ENCODE measurements around the gene TPRG1L. TPM values are rescaled to one million over a fixed set of nuclear protein-coding genes. Genes with fewer than 3 reads are reported as not detected.

The TPRG1L gene
- total and polyA plus RNA-seq, 2 experiments from 2014 or later, result 6.2 to 20.3 TPM

GRCh38 chr1:3585940-3586568, 38.8 kb upstream of the TPRG1L start (continued):
- TF ChIP-seq ZNF462 (CRISPR knock-in tag; IDR thresholded peaks at IDR 0.05), result no peak

GRCh38 chr1:3586986-3587759, 37.6 kb upstream of the TPRG1L start:
- H3K27me3 ChIP-seq (ENCODE audit: insufficient read depth), result no peaks in the 10 kb centered on the region
- Mint-ChIP-seq H3K9me3 (no peaks in the 10 kb centered on the region), H3K27ac (no peak overlapping the region), H3K4me1 (peaks cover 17% of the 10 kb centered on the region), H3K27me3 (ENCODE audit: insufficient read depth, low read depth, poor library complexity) (peaks cover 5% of the 10 kb centered on the region), H3K4me3 (no peak overlapping the region), H3K36me3 (ENCODE audit: low read depth) (no peaks in the 10 kb centered on the region; the same call in 2 of the 3 replicates)
- H2AFZ ChIP-seq, result no peak overlapping the region
- H3K9me2 ChIP-seq (ENCODE audit: insufficient read depth), result no peaks in the 10 kb centered on the region
- H3K36me3 ChIP-seq (ENCODE audit: insufficient read depth), result no peaks in the 10 kb centered on the region
- H4K20me1 ChIP-seq (replicated peaks; ENCODE audit: insufficient read depth), result no peaks in the 10 kb centered on the region
- no peak for DNase-seq (ENCODE audit: low spot score)
- ATAC-seq, result no peak
- no peak overlapping the region for H3K27ac ChIP-seq (ENCODE audit: low read depth)
- H3K4me2 ChIP-seq, result no peak overlapping the region
- TF ChIP-seq ZNF114 (CRISPR knock-in tag; IDR thresholded peaks at IDR 0.05) (no peak), STAT1 (IDR thresholded peaks at IDR 0.05; ENCODE audit: unreplicated experiment) (no peak), POLR2AphosphoS5 (IDR thresholded peaks at IDR 0.05; ENCODE audit: low read depth) (no peak)
- no peaks in the 10 kb centered on the region for H3K4me1 ChIP-seq (ENCODE audit: insufficient read depth)
- no peak overlapping the region for H3K4me3 ChIP-seq
- H3K79me2 ChIP-seq (replicated peaks; ENCODE audit: insufficient read depth), result no peaks in the 10 kb centered on the region
- H3F3A ChIP-seq (replicated peaks; ENCODE audit: low read depth), result 0 out of 2 replicates have a peak, but pooled peaks cover 3% of the 10 kb centered on the region
